Activated B cell treated with CpG ODN at 0.5 μM for 24 hours (primary cell): Measurements from ENCODE around the gene BPIFB2. TPM values are rescaled to one million over a fixed set of nuclear protein-coding genes. Genes with fewer than 3 reads are reported as not detected.
A peak's percentile ranks its signal among the peaks of the same experiment; 100 is the strongest.

ENCODE experiments used
- ATAC-seq: fragments of 200-7000 bp; cut with Tn5 transposase; one replicate; pipeline ENCODE4 v1.10.0; 2021; ENCODE audit warnings: low read depth, mild to moderate bottlenecking, moderate library complexity
- CTCF ChIA-PET: fragments of 350-600 bp; sonication (Branson Sonifier 250); formaldehyde crosslinking; loops from one replicate; lab custom pipeline; 2021; ENCODE audit warnings: antibody characterized with exemption; lab: Charles Lee
- POLR2A ChIA-PET: fragments of 350-600 bp; sonication (Branson Sonifier 250); formaldehyde crosslinking; loops from one replicate; lab custom pipeline; 2021; ENCODE audit warnings: antibody characterized with exemption; lab: Charles Lee
- DNase-seq: peaks from one replicate; pipeline ENCODE4 v3.0.0; 2022
- H3K27ac Mint-ChIP-seq: one replicate; pipeline ENCODE4 v1.8.0; 2020; ENCODE audit warnings: mixed read lengths
- H3K27me3 Mint-ChIP-seq: one replicate; pipeline ENCODE4 v1.8.0; 2021; ENCODE audit warnings: mixed read lengths
- H3K36me3 Mint-ChIP-seq: one replicate; pipeline ENCODE4 v1.8.0; 2021; ENCODE audit warnings: low read depth, mixed read lengths
- H3K4me1 Mint-ChIP-seq: one replicate; pipeline ENCODE4 v1.8.0; 2021; ENCODE audit warnings: mixed read lengths
- H3K4me3 Mint-ChIP-seq: one replicate; pipeline ENCODE4 v1.8.0; 2020; ENCODE audit warnings: mild to moderate bottlenecking, mixed read lengths
- H3K9me3 Mint-ChIP-seq: one replicate; pipeline ENCODE4 v1.8.0; 2020; ENCODE audit warnings: mixed read lengths
- intact Hi-C: fragments of 100-400 bp; cut with micrococcal nuclease; formaldehyde crosslinking; loops from one replicate; pipeline ENCODE4 v1.15.1; 2024
- total RNA-seq: library from RNA; stranded (reverse); gene quantifications from 2 replicates; pipeline ENCODE4 v1.2.3, GENCODE V29; 2022
- TF ChIP-seq, protein P1 (sequence below): fragments of 200-600 bp; IDR thresholded peaks from one replicate; pipeline ENCODE4 v1.8.0; 2022; ENCODE audit warnings: antibody characterized with exemption, mild to moderate bottlenecking

BPIFB2 gene
- total RNA-seq: not detected in 2 replicates

DNA sequence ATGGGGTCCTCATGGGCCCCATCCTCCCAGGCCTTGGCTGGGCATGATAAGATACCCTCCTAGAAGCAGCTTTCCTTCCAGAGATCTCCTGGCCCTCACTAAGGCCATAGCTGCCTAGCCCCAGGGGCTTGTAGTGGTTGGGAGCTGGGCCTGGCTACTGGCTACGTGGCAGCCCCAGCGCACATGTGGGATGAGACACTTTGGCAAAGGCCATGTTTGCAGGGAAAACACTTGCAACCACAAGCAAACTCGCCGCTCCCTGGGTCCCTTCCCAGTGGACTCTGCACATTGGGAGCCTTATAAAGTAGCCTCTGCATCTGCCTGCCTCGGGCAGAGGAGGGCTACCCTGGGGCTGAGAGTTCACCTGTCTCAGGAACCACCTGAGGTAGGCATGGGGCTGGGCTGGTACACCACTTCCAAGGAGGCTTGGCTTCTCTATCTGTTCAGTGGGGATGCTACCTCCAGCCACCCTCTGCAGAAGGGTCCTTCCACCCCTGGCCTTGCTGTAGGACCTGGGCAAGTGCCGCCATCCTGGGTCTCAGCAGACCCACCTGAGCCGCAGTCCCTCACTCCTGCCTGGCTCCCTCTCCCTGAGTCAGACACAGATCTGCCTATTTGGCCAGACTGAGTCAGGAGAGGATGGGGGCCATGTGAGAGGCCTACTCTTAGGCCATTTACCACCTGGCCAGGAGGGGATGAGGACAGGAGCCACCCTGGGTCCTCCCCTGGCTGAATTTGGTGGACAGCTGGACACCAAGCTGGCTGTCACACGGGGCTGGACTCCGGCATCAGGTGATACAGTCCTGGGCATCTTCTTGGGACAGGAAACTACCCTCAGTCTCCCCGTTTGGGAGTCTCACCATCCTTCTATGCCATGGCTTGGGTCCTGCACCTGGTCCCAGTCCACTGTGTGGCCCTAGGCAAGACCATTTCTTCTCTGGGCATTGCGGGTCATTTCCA, at the start of gene BPIFB2:
Gene BPIFB2, plus strand, starts transcription at position 329 of the 960 bp plus-strand sequence. CDS start 871 bp downstream, outside the sequence.
- Mint-ChIP-seq H3K4me3 (no peak within 1 kb of the TSS), H3K27me3 (no peaks in the 10 kb centered on the region), H3K36me3 (no peaks in the 10 kb centered on the region), H3K9me3 (peaks cover 3% of the 10 kb centered on the region), H3K4me1 (no peaks in the 10 kb centered on the region), H3K27ac (no peak within 1 kb of the TSS)
- ChIA-PET POLR2A (no interaction called here), CTCF (no interaction called here)
- TF ChIP-seq, protein P1, sequence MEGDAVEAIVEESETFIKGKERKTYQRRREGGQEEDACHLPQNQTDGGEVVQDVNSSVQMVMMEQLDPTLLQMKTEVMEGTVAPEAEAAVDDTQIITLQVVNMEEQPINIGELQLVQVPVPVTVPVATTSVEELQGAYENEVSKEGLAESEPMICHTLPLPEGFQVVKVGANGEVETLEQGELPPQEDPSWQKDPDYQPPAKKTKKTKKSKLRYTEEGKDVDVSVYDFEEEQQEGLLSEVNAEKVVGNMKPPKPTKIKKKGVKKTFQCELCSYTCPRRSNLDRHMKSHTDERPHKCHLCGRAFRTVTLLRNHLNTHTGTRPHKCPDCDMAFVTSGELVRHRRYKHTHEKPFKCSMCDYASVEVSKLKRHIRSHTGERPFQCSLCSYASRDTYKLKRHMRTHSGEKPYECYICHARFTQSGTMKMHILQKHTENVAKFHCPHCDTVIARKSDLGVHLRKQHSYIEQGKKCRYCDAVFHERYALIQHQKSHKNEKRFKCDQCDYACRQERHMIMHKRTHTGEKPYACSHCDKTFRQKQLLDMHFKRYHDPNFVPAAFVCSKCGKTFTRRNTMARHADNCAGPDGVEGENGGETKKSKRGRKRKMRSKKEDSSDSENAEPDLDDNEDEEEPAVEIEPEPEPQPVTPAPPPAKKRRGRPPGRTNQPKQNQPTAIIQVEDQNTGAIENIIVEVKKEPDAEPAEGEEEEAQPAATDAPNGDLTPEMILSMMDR: no peak
- no peak for DNase-seq
- intact Hi-C loops: loop anchor here (5.0 kb wide), 1 partner anchor 35 kb away; no protein-coding TSS in a partner anchor
- ATAC-seq: no peak

DNA sequence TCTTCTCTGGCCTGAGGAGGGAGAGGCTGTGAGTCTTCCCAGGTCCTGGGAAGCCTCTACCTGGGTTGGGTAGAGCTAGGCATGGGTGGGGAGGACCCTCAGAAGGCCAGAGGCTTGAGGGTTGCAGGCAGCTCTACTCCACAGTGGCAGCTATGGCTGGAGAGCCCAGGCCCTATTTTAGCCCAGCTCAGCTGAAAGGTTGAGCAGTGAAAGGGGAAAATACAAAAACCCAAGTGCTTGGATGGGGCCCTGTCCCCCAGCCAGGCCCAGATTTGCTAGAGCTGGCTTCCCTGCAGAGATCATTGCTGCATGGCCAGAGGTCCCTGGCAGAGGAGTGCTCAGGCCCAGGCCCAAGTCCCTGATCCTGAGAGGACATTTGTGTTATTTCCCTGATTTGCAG, 48.9 kb upstream of the BPIFB2 start:
- DNase-seq (no peak), ATAC-seq (no peak)
- intact Hi-C loops: no loop called here
- peaks cover 3% of the 10 kb centered on the region for H3K27me3 Mint-ChIP-seq
- no peak overlapping the region for H3K27ac Mint-ChIP-seq
- H3K4me1 Mint-ChIP-seq: no peaks in the 10 kb centered on the region
- ChIA-PET POLR2A (no interaction called here), CTCF (no interaction called here)
- TF ChIP-seq, protein P1: no peak
- no peak overlapping the region for H3K4me3 Mint-ChIP-seq
- peaks cover 8% of the 10 kb centered on the region for H3K36me3 Mint-ChIP-seq
- peaks cover 20% of the 10 kb centered on the region for H3K9me3 Mint-ChIP-seq

DNA sequence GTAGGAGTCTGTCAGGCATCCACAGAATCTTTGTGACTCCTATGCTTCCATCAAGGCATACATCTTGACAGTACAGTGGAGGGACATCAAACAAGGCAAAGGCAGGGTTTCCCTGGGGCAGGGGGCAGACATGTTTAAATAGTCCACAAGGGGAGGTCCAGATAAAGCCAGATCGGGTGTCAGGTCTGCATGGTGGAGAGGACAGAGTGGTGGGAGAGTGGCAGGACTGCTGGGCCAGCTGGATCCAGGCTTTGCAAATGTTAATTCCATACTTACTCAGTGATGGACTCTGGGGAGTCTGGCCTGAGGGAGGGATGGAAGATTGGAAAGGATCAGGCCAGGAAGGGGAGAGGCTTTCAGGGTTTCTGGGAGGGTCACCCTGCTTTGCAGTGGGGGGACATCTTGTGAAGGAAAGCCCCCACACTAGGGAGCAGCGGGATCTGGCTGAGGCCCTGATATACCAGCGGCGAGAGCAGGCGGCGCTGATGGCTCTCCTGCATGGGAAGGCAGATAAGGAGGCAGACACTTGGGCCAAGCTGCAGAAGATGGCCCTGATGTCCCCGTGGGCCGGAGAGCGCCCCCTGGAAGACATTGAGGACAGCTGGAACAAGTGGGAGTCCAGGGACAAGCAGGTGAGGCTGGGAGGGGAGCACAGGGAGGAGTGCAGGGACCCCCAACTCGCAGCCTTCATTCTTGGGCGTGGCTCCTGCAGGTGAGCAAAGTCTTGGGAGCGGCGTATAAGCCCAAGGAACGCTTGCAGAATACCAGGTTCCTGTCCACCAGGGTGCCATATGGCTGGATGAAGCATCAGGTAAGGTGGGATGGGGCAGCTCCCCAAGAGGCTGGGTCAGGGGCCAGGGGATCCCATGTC, 47.9 kb upstream of the BPIFB2 start:
- H3K9me3 Mint-ChIP-seq: peaks cover 15% of the 10 kb centered on the region
- peaks cover 3% of the 10 kb centered on the region for H3K27me3 Mint-ChIP-seq
- intact Hi-C loops: no loop called here
- DNase-seq (no peak), ATAC-seq (no peak)
- ChIA-PET POLR2A (no interaction called here), CTCF (no interaction called here)
- peaks cover 8% of the 10 kb centered on the region for H3K36me3 Mint-ChIP-seq
- no peak overlapping the region for H3K27ac Mint-ChIP-seq
- H3K4me1 Mint-ChIP-seq: no peaks in the 10 kb centered on the region
- TF ChIP-seq, protein P1: no peak
- H3K4me3 Mint-ChIP-seq: no peak overlapping the region

DNA sequence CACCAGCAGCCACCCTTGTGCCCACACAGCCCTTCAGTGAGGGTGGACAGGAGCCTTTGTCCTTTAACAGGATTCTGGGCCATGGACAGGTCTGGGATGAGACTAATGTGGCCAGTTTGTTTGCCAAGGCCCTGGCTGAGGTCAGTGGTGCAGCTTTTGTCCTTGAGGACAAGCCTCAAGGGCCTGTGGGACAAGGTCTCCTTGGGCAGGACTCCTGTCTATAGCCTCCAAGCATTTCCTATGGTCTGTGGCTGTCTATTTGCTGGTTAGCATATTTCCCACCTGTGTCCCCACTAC, 47.3 kb upstream of the BPIFB2 start:
- ATAC-seq (no peak), DNase-seq (peak; percentile 12)
- Mint-ChIP-seq H3K4me3 (no peak overlapping the region), H3K4me1 (no peaks in the 10 kb centered on the region), H3K36me3 (peaks cover 8% of the 10 kb centered on the region), H3K27me3 (peaks cover 3% of the 10 kb centered on the region), H3K27ac (no peak overlapping the region), H3K9me3 (peaks cover 15% of the 10 kb centered on the region)
- TF ChIP-seq, protein P1: no peak
- intact Hi-C loops: no loop called here
- ChIA-PET CTCF (no interaction called here), POLR2A (no interaction called here)
